Skeletal muscle satellite cell (primary cell): ENCODE measurements around the gene TMSB15C.
"Not testable (repeated sequence)": the region's sequence is repeated elsewhere in the genome, so short reads cannot be mapped to it uniquely, and the experiment has no call there.

Experiments used
- H3K27me3 ChIP-seq: 2 replicates; pipeline ENCODE4 v1.7.0; 2013; ENCODE audit warnings: low read length; ENCODE audit not compliant: control insufficient read depth, insufficient read depth
- H3K36me3 ChIP-seq: 2 replicates; pipeline ENCODE4 v1.7.0; 2013; ENCODE audit warnings: mild to moderate bottlenecking, control low read depth, low read length; ENCODE audit not compliant: insufficient read depth
- H3K4me1 ChIP-seq: 2 replicates; pipeline ENCODE4 v1.7.0; 2013; ENCODE audit warnings: low read length; ENCODE audit not compliant: control insufficient read depth, insufficient read depth
- H3K4me2 ChIP-seq: 2 replicates; pipeline ENCODE4 v1.7.0; 2013; ENCODE audit warnings: mild to moderate bottlenecking, low read length
- H3K4me3 ChIP-seq: 2 replicates; pipeline ENCODE4 v1.7.0; 2013; ENCODE audit warnings: low read length
- H3K9ac ChIP-seq: 2 replicates; pipeline ENCODE4 v1.7.0; 2013; ENCODE audit warnings: mild to moderate bottlenecking, low read depth, low read length, moderate library complexity
- H3K9me3 ChIP-seq: replicated peaks from 2 replicates; pipeline ENCODE4 v1.7.0; 2013; ENCODE audit warnings: mild to moderate bottlenecking, control low read depth, low read length

Gene TMSB15C

DNA sequence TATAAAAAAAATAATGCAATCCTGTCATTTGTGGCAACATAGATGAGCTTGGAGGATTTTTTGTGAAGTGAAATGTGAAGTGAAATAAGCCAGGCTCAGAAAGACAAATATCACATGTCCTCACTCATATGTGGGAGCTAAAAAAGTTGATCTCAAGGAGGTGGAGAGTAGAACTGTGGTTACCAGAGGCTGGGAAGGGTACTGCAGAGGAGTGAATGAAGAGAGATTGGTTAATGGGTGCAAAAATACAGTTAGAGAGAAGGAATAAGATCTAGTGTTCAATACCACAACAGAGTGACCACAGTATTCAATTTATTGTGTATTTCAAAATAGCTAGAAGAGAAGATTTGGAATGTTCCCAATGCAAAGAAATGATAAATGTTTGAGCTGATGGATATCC is 22.9 kb upstream of the TMSB15C start:
- Histone ChIP-seq H3K4me3 (no peak overlapping the region), H3K36me3 (no peaks in the 10 kb centered on the region), H3K4me1 (no peaks in the 10 kb centered on the region), H3K9me3 (no peaks in the 10 kb centered on the region), H3K9ac (no peak overlapping the region), H3K4me2 (no peak overlapping the region), H3K27me3 (peaks cover 36% of the 10 kb centered on the region)

DNA sequence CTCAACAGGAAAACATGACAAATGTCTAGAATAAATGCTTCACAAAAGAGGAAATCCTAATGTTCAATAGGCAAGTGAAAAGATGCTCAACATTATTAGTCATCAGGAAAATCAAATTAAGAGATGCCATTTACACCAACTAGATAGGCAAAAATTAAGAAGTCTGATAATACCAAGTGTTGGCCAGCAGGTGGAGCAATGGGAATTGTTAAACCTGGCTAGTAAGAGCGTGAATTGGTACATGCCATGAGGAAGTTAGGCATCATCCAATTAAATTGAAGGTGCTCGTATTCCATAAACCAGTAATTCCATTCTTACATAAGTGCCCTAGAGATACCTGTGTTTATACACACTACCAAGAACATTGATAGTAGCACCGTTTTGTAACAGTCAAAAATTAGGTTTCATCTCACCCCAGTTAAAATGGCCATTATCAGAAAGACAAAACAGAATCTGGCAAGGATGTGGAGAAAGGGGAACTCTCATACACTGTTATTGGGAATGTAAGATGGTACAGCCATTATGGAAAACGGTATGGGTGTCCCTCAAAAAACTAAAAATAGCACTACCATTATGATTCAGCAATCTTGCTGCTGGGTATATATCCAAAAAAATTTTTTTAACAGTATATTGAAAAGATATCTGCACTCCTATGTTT is 22.2 kb upstream of the TMSB15C start:
- Histone ChIP-seq H3K9ac (no peak overlapping the region), H3K27me3 (peaks cover 42% of the 10 kb centered on the region), H3K4me3 (no peak overlapping the region), H3K9me3 (no peaks in the 10 kb centered on the region), H3K4me2 (no peak overlapping the region), H3K36me3 (no peaks in the 10 kb centered on the region), H3K4me1 (no peaks in the 10 kb centered on the region)

DNA sequence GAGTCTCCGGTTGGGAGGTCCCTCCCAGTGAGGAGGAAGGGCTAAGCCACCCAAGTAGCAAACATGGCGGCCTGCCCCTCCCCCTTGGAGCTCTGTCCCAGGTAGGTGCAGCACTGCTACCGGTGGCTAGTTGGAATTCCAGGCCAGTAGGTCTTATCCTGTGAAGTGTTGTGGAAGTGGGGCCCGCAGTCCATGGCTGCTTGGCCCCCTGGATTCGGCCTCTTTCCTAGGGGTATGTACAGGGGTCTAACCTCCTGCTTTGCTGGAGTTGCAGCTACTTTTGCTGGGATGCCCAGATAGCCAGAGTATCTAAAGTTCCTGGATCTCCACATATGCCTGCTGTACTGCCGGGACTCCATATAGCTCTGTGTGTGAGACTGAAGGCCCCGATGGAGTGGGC is 9.9 kb upstream of the TMSB15C start:
- no peaks in the 10 kb centered on the region for H3K9me3 ChIP-seq
- H3K36me3 ChIP-seq = no peaks in the 10 kb centered on the region
- no peak overlapping the region for H3K4me2 ChIP-seq
- no peaks in the 10 kb centered on the region for H3K4me1 ChIP-seq
- H3K9ac ChIP-seq = no peak overlapping the region
- peaks cover 55% of the 10 kb centered on the region for H3K27me3 ChIP-seq
- no peak overlapping the region for H3K4me3 ChIP-seq

DNA sequence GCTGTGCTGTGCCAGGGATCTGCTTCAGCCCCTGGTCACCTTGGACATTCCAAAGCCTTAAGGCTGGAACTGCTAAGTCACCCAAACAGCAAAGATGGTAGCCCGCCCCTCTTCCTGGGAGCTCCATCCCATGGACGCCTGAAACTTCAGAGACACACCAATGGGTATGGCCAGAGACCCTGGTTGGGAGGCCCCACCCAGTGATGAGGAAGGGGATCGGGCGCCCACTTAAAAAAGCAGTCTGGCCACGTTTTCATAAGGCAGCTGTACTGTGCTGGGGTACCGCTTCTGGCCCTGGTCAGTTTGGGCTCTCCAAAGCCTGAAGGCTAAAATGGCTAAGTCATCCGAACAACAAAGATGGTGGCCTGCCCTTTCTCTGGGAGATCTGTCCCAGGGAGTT is 9.4 kb upstream of the TMSB15C start:
- Histone ChIP-seq H3K4me2 (no peak overlapping the region), H3K9me3 (no peaks in the 10 kb centered on the region), H3K4me1 (no peaks in the 10 kb centered on the region), H3K9ac (no peak overlapping the region), H3K36me3 (no peaks in the 10 kb centered on the region), H3K4me3 (no peak overlapping the region), H3K27me3 (peaks cover 53% of the 10 kb centered on the region)

DNA sequence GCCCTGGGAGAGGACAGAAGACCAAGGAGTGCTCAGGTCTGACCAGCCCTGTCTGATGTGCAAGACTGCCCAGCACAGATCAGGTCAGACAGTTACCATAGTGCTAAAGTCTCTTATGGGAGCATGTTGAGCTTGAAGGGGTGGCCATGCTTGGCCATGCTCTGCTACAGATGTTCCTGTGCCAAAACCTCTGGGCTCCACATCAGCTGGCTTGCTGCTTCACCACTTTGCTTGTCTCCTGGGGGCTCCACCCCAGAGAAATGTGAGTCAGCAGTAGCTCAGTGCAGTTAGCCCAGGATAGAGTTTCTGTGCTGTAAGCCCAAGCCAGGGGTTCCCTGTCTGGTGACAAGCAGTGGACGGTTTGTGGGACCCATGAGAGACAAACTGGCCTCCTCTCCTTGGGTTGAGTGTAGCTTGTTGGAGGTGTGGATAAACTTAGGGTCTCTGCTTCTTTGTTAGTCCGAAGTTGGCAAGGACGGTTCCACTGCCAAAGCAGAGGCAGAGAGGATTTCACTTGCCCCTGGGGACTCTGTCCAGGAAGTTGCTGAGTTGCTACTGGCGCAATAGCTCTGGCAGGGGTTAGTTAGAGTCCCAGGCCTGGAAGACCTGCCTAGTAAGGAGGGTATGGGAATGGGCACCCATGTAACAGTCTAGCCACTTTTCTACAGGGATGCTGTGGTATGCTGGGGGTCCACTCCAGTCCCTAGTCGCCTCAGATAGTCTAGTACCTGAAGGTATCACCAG is 8.7 kb upstream of the TMSB15C start:
- H3K9ac ChIP-seq = no peak overlapping the region
- no peaks in the 10 kb centered on the region for H3K4me1 ChIP-seq
- no peak overlapping the region for H3K4me2 ChIP-seq
- peaks cover 45% of the 10 kb centered on the region for H3K27me3 ChIP-seq
- no peaks in the 10 kb centered on the region for H3K9me3 ChIP-seq
- no peaks in the 10 kb centered on the region for H3K36me3 ChIP-seq
- H3K4me3 ChIP-seq = no peak overlapping the region

DNA sequence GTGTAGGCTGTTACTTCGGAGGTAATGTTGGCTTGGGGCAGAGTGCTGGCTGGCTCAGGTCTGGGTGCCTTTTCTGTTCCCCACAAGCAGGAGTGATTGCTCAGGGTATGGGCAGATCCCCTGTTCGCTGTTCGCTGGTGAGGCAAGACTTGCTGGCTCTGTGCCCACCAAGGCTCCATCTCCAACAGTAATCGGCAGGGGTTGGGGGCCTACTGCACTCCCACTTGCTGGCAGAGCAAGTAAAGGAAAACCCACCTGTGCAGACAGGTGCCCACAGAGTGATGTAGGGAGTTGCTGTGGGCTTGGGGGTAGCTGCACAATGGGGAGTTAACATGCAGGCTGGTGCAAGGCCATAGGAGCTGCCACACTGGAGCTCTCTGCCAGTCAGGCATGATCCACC is 8.0 kb upstream of the TMSB15C start:
- H3K27me3 ChIP-seq = peaks cover 39% of the 10 kb centered on the region
- no peak overlapping the region for H3K4me2 ChIP-seq
- no peaks in the 10 kb centered on the region for H3K36me3 ChIP-seq
- no peak overlapping the region for H3K9ac ChIP-seq
- no peak overlapping the region for H3K4me3 ChIP-seq
- no peaks in the 10 kb centered on the region for H3K9me3 ChIP-seq
- H3K4me1 ChIP-seq = no peaks in the 10 kb centered on the region

DNA sequence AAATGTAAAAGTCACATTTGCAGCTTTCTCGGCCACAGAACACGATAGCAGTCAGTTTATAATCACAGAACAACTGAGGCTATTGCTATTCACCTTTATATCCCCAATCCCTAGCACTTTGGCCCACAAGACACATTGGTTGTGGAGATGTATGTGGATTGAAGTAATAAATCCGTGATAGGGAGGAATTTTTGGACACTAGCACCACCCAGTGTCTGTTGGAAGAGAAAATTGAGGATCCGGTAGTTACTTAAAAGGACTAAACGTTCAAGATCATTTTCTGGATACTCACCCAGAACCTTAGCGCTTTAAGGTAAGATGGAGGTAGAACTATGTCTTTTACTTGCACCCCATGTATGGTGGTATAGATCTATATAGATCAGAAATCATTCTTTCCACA is 1.8 kb upstream of the TMSB15C start:
- not testable (repeated sequence) for H3K4me2 ChIP-seq, H3K9ac ChIP-seq, H3K36me3 ChIP-seq, H3K4me1 ChIP-seq, H3K4me3 ChIP-seq, H3K9me3 ChIP-seq, H3K27me3 ChIP-seq

DNA sequence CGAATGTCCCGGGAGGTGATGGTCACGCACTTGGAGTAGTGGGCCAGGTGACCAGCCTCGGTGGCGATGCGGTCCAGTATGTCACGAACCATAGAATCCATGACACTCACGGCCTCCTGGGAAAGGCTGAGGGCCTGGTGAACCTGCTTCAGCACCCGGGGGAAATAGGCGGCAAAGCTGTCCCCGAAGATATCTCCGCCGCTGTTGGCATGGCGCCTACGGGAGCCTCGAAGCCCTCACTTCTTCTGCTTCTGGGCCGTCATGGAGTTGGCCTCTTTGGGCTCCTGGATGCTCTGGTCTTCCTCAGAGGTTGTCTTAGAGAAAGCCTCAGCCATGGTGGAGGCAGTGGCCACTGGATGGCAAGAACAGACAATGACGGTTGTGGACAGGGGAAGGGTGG is 13.4 kb downstream of the TMSB15C start:
- not testable (repeated sequence) for H3K36me3 ChIP-seq, H3K9ac ChIP-seq, H3K27me3 ChIP-seq, H3K9me3 ChIP-seq, H3K4me1 ChIP-seq, H3K4me2 ChIP-seq, H3K4me3 ChIP-seq

DNA sequence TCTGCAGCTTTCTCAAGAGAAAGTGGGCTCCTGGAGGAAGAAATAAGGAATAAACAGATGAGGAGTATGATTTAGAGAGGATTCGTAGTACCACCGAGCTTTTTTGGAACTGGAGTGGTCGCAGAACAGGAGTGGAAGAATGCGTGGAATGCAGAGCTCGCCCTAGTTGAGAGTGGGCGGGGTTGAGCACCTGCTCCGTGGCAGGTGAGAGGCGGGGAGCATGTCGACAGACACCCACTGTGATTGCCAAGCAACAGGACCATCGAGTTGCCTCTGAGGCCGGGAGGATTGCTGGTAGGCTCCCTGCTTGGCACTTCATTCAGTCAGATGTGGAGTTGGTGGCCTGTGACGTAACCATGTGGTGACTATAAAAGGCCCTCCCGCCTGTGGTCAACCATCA is 21.1 kb downstream of the TMSB15C start:
- H3K4me3 ChIP-seq, H3K9ac ChIP-seq, H3K27me3 ChIP-seq, H3K36me3 ChIP-seq, H3K4me1 ChIP-seq, H3K4me2 ChIP-seq, H3K9me3 ChIP-seq: not testable (repeated sequence)

DNA sequence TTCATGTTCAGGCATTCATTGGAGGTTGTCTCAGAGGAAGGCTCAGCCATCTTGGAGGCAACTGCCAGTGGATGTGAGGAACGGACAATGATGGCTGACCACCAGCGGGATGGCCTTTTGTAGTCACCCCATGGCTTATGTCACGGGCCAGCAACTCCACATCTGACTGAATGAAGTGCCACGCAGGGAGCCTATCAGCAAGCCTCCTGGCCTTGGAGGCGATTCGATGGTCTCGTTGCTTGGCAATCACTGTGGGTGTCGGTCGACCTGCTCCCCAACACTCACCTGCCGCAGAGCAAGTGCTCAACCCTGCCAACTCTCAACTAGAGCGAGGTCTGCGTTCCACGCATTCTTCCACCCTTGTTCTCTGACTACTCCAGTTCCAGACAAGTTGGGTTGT is 28.9 kb downstream of the TMSB15C start:
- Histone ChIP-seq H3K36me3 (no peaks in the 10 kb centered on the region), H3K4me3 (no peak overlapping the region), H3K4me1 (no peaks in the 10 kb centered on the region), H3K4me2 (no peak overlapping the region), H3K9me3 (no peaks in the 10 kb centered on the region), H3K9ac (no peak overlapping the region), H3K27me3 (peaks cover 28% of the 10 kb centered on the region)

DNA sequence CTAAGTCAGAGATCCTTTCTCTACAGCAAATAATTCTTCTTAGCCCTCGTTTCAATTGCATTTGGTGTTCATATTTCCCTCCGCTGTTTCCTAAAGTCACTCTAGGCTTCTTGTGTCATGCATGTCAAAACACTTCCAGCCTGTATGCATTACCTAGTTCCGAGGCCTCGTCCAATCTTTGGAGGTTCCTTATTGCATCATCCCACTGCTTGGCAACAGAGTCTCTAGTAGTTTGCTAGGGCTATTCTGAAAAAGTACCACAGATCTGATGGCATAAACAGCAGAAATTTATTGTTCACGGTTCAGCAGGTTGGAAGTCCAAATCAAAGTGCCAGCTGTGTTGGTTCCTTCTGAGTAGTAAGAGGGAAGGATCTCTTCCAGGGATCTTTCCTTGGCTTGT is 30.4 kb downstream of the TMSB15C start:
- H3K27me3 ChIP-seq = peaks cover 28% of the 10 kb centered on the region
- H3K9me3 ChIP-seq = no peaks in the 10 kb centered on the region
- H3K36me3 ChIP-seq = no peaks in the 10 kb centered on the region
- no peak overlapping the region for H3K4me3 ChIP-seq
- H3K4me1 ChIP-seq = no peaks in the 10 kb centered on the region
- no peak overlapping the region for H3K4me2 ChIP-seq
- no peak overlapping the region for H3K9ac ChIP-seq

DNA sequence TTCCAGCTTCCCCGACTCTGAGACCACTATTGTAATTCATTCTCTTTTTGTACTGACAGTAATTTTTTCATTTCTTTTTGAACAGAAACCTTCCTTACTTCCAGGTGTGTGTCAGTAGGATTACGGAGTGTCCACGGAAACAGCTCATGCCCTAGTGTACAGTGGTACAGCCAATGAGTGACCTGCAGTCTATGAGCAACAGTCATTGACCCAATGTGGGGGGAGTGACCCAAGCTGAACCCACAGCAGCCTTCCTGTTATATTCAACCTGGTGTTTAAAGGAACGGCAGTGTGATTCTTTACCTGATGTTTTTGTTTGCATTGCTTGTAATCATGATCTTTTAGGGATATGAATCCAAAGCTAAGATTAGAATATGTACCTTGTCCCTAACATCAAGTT is 35.0 kb downstream of the TMSB15C start:
- Histone ChIP-seq H3K27me3 (peaks cover 26% of the 10 kb centered on the region), H3K4me3 (no peak overlapping the region), H3K9ac (no peak overlapping the region)

More for the DNA sequence above, 35.0 kb downstream of the TMSB15C start:
- no peaks in the 10 kb centered on the region for H3K36me3 ChIP-seq
- H3K4me2 ChIP-seq = no peak overlapping the region
- H3K4me1 ChIP-seq = no peaks in the 10 kb centered on the region
- no peaks in the 10 kb centered on the region for H3K9me3 ChIP-seq
